Measurements from ENCODE around the gene HNF4A. TPM values are rescaled to one million over a fixed set of nuclear protein-coding genes. Genes with fewer than 3 reads are reported as not detected.

The HNF4A gene
- total and polyA plus RNA-seq, 2 of the 4 experiments (the other 2 are of a cell fraction) = not detected

DNA sequence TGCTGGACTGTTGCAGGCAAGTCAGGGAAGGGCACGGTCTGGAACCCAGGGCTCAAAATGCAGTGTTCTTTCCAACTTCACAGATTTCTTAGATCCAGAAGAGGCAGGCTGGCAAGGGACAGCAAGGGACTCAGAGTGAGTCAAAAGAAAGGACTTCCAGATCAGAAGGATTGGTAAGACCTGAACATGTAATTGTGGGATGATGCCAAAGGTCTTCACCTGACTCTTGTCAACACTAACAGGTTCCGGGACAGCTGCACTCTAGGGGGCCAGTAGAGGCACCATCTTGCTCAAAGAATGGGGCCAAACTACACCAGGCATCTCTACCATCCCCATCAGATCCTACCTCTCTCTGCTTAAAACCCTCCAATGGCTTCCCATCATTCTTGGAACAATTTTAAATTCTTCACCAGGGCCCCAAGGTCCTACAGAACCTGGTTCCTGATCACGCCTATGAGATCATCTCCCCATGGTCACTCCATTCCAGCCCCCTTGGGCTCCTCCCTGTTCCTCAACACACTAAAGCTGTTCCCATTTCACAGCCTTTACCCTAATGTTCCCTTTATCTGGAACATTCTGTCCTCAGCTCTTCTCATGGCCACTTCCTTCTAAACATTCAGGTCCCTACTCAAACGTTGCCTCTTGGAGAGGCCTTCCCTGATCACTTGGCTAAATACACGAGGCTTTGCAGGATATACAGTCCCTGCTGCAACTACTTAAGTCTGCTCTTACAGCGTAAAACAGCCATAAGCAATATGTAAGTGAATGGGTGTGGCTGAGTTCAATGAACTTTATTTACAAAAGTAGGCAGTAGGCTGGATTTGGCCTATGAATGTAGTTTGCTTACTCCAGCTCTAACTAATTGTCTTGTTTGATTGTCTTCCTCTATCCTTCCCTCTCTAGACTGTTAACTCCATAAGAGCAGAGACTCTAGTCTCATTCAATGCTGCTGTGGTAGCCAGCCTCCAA lies 90.5 kb downstream of the HNF4A start:
- Histone ChIP-seq H3K56ac (ENCODE audit: extremely low read depth, insufficient read depth, low read length) (no peak overlapping the region), H2BK15ac (ENCODE audit: low read depth, low read length) (no peak overlapping the region), H2BK120ac (ENCODE audit: low read depth, low read length) (no peak overlapping the region), H2BK20ac (ENCODE audit: low read depth, low read length) (no peak overlapping the region), H3K36me3 (ENCODE audit: control insufficient read depth, insufficient read depth, low read length) (no peaks in the 10 kb centered on the region), H3K14ac (replicated peaks; ENCODE audit: low read depth, low read length) (no peak overlapping the region), H2AK5ac (ENCODE audit: low read depth, low read length) (no peak overlapping the region), H4K8ac (ENCODE audit: low read depth in 2 of 2, low read length in 2 of 2) (no peak overlapping the region), H3K18ac (ENCODE audit: low read depth, low read length) (no peak overlapping the region), H2BK5ac (ENCODE audit: low read depth, low read length, poor library complexity, severe bottlenecking) (no peak overlapping the region), H2AFZ (replicated peaks; ENCODE audit: low read length, poor library complexity) (peak overlapping the region; percentile 18), H3K4me3 (ENCODE audit: insufficient read depth, low read depth, low read length) (no peak overlapping the region), H3K79me1 (ENCODE audit: low read depth in 1 of 2, low read length in 2 of 2) (no peaks in the 10 kb centered on the region), H3K4ac (ENCODE audit: low read depth, low read length) (no peak overlapping the region), H4K91ac (ENCODE audit: insufficient read depth, low read depth, low read length) (no peak overlapping the region), H2AK9ac (replicated peaks; ENCODE audit: low read depth, low read length, poor library complexity) (no peak overlapping the region), H3K27me3 (ENCODE audit: control insufficient read depth, insufficient read depth, low read length) (peaks cover 28% of the 10 kb centered on the region), H3K4me2 (ENCODE audit: low read depth, low read length) (no peak overlapping the region), H3K9me3 (ENCODE audit: control insufficient read depth, insufficient read depth, low read length) (no peaks in the 10 kb centered on the region; the same call in 1 of the 2 replicates), H3K9ac (ENCODE audit: low read depth, low read length) (no peak overlapping the region), H4K20me1 (ENCODE audit: insufficient read depth, low read length) (no peaks in the 10 kb centered on the region), H4K5ac (ENCODE audit: low read depth, low read length) (no peak overlapping the region), H3K27ac (ENCODE audit: insufficient read depth, low read length) (no peak overlapping the region), H3K23ac (ENCODE audit: low read depth, low read length) (no peak overlapping the region), H3K9me1 (ENCODE audit: insufficient read depth, low read length) (no peaks in the 10 kb centered on the region), H3K4me1 (ENCODE audit: control insufficient read depth, insufficient read depth, low read length) (peaks cover 2% of the 10 kb centered on the region; the same call in 1 of the 2 replicates)
- 37% methylated on average over 2 of the region's 6 CpGs; no CpG with 5 or more reads in 1 of the 2 experiments for WGBS, 2 experiments (ENCODE audit: extremely low coverage in 2 of 2, insufficient read length in 1 of 2)
- ChIA-PET POLR2A (ENCODE audit: unreplicated experiment) (no interaction called here), CTCF (no interaction called here)
- in situ Hi-C loops (cut with MboI; ENCODE audit: low sequenced_read_pairs) = no loop called here
- ATAC-seq (ENCODE audit: low read depth) (no peak), DNase-seq (no peak)
- intact Hi-C loops (cut with micrococcal nuclease) = no loop called here
- dilution Hi-C loops (cut with HindIII; ENCODE audit: low sequenced_read_pairs, unreplicated experiment) = no loop called here
- no TSS peak for BruUV-seq (replicated peaks)
- TF ChIP-seq, protein P1, sequence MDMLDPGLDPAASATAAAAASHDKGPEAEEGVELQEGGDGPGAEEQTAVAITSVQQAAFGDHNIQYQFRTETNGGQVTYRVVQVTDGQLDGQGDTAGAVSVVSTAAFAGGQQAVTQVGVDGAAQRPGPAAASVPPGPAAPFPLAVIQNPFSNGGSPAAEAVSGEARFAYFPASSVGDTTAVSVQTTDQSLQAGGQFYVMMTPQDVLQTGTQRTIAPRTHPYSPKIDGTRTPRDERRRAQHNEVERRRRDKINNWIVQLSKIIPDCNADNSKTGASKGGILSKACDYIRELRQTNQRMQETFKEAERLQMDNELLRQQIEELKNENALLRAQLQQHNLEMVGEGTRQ (IDR thresholded peaks at IDR 0.05; ENCODE audit: low read depth, low read length) = no peak
- TF ChIP-seq SMC3 (IDR thresholded peaks at IDR 0.05; ENCODE audit: low read depth, low read length) = no peak
- TF ChIP-seq RFX5 (IDR thresholded peaks at IDR 0.05; ENCODE audit: low read depth, low read length) = no peak
- TF ChIP-seq RAD21 (IDR thresholded peaks at IDR 0.05; ENCODE audit: low read length) = no peak
- no peak for TF ChIP-seq POLR2A (IDR thresholded peaks at IDR 0.05; ENCODE audit: low read depth, low read length)
- TF ChIP-seq FOS (IDR thresholded peaks at IDR 0.05; ENCODE audit: low read depth, low read length) = no peak
- TF ChIP-seq, protein P2, sequence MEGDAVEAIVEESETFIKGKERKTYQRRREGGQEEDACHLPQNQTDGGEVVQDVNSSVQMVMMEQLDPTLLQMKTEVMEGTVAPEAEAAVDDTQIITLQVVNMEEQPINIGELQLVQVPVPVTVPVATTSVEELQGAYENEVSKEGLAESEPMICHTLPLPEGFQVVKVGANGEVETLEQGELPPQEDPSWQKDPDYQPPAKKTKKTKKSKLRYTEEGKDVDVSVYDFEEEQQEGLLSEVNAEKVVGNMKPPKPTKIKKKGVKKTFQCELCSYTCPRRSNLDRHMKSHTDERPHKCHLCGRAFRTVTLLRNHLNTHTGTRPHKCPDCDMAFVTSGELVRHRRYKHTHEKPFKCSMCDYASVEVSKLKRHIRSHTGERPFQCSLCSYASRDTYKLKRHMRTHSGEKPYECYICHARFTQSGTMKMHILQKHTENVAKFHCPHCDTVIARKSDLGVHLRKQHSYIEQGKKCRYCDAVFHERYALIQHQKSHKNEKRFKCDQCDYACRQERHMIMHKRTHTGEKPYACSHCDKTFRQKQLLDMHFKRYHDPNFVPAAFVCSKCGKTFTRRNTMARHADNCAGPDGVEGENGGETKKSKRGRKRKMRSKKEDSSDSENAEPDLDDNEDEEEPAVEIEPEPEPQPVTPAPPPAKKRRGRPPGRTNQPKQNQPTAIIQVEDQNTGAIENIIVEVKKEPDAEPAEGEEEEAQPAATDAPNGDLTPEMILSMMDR (conservative IDR thresholded peaks at IDR 0.05; ENCODE audit: low read depth, low read length) = no peak
- TF ChIP-seq NFE2L2 (IDR thresholded peaks at IDR 0.05; ENCODE audit: low read depth, low read length) = no peak
- TF ChIP-seq MXI1 (IDR thresholded peaks at IDR 0.05; ENCODE audit: borderline replicate concordance, low read depth, low read length) = no peak
- TF ChIP-seq MAZ (IDR thresholded peaks at IDR 0.05; ENCODE audit: borderline replicate concordance, low read depth, low read length) = no peak
- no peak for TF ChIP-seq CHD1 (IDR thresholded peaks at IDR 0.05; ENCODE audit: low read depth, low read length)
- no peak for TF ChIP-seq BHLHE40 (IDR thresholded peaks at IDR 0.05; ENCODE audit: low read depth, low read length)
- TF ChIP-seq, protein P3, sequence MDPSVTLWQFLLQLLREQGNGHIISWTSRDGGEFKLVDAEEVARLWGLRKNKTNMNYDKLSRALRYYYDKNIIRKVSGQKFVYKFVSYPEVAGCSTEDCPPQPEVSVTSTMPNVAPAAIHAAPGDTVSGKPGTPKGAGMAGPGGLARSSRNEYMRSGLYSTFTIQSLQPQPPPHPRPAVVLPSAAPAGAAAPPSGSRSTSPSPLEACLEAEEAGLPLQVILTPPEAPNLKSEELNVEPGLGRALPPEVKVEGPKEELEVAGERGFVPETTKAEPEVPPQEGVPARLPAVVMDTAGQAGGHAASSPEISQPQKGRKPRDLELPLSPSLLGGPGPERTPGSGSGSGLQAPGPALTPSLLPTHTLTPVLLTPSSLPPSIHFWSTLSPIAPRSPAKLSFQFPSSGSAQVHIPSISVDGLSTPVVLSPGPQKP (IDR thresholded peaks at IDR 0.05; ENCODE audit: borderline replicate concordance, low read depth, low read length) = no peak
- no peak for TF ChIP-seq MAFK (IDR thresholded peaks at IDR 0.05; ENCODE audit: low read depth, low read length)
